Lung microvascular endothelial cell (primary cell): Measurements from ENCODE around the gene BTBD9. TPM values are rescaled to one million over a fixed set of nuclear protein-coding genes. Genes with fewer than 3 reads are reported as not detected.

ENCODE experiments used
- DNase-seq, 2 donors: peaks; one replicate each; pipeline versions ENCODE4 v3.0.0 to v3.0.0-alpha.2; 2010; ENCODE audit warnings: low read depth in 2 of 2
- total RNA-seq: library from RNA; depleted of rRNA; stranded (reverse); fragments of >200 nt; gene quantifications from 2 replicates; pipeline ENCODE4 v1.2.1, GENCODE V29; 2014

Gene BTBD9
- total RNA-seq, 1 donor from 2014 or later = 7.1 TPM

DNA sequence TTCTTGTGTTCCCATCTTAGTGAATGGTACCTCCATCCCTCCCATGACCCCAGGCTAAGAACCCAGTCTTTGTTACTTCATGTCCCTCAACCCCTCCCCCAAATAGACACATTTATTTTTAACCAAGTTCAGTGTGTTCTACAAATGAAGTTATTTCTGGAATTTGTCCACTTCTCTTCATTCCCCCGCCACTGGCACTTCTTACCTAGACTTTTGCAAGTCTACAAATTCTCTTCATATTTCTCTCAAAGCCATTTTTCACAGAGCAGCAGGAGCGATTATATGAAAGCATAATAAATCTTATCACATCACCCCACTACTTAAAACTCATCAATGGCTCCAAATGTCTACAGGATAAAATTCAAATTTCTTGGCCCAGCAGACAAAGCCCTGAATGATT lies 131.4 kb downstream of the BTBD9 start:
- no peak for DNase-seq

DNA sequence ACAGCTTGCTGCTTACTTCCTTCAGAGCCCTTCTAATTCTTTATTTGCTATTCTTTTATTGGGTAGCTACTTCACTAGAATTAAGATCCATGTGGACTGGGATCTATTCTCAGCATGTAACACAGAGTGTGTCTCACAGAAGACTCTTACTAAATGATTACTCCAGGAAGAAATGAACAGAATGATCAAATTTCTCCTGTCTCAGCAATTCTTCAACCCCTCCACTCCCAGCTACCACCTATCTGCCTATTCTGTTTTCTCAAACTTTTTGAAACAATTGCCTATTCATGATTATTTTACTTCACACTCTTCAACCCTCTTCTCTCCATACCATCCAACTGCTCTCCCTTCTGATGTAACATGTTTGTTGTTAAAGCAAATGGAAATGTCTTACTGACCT lies 132.6 kb downstream of the BTBD9 start:
- no peak for DNase-seq

DNA sequence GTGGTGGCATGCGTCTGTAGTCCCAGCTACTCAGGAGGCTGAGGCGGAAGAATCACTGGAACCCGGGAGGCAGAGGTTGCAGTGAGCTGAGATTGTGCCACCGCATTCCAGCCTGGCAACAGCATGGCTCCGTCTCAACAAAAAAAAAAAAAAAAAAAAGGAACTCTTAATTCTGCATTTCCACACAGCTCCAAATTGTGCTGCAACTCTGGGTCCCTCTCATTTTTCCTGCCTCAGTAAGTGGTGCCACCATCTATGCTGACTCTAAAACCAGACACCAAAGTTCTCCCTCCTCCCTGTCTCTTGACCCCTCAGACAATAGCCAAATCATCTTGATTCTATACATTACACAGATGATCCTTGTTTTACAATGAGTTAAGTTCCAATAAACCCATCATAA lies 133.9 kb downstream of the BTBD9 start:
- DNase-seq = no peak

DNA sequence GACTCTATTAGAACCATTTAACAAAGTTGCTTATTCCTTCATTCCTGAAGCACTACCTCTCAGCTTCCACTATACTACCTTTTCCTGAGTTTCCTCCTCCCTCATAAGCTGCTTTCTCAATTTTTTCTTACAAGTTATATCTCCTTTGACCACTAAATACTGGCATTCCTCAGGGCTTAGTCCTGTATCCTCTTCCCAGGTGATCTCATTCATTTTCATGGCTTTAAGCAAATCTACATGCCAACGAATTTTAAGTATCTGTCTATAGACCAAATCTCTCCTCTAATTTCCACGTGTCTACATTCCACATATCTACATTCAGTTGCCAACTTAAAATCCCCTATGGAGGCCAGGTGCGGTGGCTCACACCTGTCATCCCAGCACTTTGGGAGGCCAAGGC lies 134.7 kb downstream of the BTBD9 start:
- no peak for DNase-seq

DNA sequence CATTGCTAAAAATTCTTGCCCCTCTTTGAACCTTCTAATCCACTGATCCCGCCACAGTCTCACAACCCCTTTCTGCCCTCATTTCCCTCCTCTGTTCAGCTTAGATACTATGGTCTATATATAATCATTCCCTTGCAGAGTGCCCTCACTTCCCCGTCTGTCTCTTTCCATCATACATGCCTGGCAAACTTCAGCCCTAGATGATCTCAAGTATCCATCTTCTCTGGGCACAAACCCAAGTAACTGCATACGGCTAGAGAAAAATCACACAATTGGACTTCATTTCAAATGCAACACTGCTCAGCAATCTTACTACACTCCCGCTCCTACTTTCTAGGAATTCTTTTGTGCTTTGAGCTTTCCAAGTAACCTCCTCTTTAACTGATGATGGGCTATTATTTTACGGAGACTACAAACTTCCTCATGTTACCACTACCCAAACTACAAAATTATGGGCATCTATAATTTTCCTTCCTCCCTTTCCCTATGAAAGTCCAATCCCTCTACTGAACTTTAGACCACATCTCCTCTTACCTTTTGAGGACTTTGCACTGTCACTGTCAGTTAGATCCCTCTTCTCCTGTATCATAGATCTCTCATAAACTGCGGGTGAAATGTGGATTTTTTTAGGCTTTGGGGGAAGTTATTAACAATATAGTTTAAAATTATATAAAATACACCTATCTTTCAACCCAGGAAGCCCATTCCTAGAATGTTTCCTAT lies 135.6 kb downstream of the BTBD9 start:
- no peak for DNase-seq

DNA sequence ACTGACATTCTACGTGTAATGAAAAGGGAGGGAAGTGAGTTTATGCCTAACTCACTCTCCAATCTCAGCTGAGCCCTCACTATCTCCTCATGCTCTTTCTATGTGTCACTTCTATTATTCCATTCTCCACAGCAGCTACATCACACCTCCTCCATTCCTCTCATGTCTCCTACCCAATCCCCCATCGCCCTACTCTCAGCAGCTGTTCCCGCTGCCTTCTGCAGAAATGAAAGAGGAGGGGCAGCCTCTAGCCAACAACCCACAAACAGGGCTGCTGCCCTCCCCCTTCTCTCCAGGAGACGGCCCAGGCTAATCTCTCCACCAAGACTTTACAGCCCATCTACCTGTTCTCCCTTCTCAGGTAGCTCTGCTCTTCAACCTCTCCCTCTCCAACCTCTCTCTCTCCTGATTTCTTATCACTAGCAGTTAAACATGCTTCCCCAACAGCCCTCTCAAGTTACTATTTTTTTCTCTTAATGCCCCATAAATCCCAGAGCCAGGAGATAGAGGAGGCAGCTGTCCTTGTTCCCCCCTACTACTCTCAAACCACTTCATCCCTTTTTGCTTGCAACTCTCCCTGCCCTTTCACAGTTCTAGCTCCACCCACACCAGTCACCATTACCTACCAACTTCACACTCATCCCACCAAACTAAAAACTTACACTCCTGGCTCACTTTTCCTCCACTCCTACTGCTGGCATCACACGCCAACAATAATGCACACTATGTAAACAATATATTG lies 136.5 kb downstream of the BTBD9 start:
- no peak for DNase-seq

DNA sequence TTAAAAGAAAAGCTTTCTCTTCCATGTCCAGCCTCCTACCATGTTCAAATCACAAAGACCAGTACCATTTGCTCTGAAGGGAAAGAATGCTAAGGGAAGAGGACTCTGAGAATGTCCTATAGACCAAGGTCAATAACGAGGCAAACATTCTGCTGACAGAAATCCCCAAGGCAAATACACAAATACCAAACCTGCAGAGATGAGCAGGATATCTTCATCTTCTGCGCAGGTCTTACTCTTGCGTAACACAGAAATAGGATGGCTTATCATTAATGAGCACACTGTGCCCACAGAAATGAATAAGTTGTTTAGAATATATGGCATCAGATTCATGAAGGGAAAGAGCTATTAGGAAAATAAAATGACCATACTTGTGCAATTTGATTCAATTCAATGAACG lies 137.3 kb downstream of the BTBD9 start:
- DNase-seq = no peak

DNA sequence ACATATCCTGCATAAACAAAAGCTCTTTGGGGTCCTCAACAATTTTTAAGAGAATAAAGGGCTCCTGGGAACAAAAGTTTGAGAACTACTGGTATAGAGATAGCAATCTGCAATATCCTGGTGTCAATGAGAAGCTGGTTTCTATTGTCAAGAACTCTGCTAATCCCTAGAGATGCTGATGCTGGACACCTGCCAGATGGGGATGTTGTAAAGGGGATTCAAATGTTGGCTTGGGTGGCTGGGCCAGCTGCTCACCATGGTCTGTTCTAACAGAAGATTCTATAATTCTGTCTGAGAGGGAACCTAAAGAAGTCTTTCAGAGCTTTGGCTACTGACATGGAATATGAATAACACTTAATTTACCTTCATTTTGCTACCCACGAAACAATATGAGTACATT lies 137.8 kb downstream of the BTBD9 start:
- no peak for DNase-seq

DNA sequence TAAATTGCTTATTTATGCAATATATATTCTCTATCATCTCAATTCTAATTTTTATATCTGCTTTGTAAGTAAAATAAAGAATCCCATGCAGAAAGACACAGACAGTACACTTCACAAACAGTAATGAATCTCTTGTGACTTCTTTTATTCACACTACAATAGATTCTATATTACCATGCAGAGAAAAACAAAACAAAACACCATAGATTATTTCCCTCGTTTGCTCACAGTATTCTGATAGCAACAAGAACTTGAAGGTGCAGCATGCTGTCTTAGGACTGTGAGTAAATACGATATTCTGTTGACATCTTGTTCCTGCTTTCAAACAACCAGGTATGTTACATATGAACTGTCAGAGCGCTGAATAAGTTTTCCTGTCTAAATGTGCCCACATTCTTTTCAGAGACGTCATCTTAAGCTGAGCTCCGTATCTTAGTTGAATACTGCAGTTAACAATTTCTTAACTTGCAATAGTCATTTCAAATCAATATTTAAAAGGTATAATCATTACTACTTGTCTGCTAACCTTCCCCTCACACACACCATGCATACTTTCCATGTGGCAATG lies 140.1 kb downstream of the BTBD9 start:
- peak in 1 of 2 donors; percentile 11 for DNase-seq

DNA sequence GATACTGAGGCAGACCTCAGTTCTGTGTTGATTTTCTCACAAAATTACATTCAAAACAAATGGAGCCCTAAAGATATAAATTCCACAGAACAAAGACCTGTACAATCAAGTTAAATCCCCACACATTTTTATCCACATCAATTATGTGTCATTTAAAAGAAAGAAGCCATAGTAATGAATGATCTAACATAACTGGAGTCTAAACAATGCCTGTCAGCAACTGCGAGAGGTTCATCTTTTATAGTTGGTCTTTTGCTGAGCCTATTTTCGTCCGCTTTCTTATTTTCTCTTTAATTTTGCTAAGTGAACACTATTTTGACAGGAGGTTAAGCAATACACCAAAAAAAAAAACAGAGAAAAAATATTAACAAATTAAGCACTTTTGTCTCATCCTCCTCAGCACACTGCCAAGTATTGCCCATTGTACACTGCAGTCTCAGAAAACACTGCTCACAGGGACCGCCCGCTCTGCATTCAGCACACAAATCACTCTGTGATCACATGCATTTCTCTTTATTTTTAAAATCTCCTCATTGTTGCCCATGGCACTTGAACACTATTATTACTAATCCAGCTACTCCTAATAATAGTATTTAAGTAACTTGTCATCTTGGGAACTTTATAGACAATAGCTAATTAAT lies 140.8 kb downstream of the BTBD9 start:
- no peak for DNase-seq

DNA sequence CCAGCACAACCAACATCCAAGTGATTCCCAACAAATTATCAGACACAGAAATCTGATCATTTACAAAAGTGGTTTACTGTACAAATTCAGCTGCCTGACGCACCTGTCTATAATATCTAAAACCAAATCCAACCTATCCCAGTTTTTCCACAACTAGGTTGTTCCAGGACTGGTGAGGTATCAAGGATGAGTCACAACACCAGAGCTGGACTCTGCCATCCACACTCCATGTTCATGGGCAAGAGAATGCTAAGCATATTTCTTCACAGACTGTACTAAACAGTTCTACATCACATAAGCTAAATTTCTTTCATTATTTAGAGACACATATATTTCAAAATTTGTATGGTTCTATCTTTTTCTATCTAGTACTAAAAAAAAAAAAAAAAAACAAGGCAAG lies 141.6 kb downstream of the BTBD9 start:
- no peak for DNase-seq

DNA sequence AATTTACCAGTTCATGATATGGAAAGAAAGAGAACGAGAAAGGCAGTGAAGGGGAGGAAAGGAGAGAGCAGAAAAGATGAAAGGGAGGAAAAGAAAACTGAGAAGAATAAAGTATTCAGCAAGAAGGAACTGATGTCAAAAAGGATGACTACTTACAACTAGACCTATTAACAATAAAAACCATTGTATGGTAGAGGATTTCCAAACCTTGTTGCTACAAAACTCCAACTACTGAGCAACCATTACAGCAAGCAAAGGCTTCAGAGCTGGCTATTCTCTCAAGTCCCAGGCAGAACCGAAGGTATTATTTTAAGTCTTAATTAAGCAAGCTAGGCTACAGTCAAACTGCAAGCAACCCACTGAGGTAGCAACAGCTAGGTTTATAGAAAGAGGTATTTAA lies 142.2 kb downstream of the BTBD9 start:
- DNase-seq = no peak

DNA sequence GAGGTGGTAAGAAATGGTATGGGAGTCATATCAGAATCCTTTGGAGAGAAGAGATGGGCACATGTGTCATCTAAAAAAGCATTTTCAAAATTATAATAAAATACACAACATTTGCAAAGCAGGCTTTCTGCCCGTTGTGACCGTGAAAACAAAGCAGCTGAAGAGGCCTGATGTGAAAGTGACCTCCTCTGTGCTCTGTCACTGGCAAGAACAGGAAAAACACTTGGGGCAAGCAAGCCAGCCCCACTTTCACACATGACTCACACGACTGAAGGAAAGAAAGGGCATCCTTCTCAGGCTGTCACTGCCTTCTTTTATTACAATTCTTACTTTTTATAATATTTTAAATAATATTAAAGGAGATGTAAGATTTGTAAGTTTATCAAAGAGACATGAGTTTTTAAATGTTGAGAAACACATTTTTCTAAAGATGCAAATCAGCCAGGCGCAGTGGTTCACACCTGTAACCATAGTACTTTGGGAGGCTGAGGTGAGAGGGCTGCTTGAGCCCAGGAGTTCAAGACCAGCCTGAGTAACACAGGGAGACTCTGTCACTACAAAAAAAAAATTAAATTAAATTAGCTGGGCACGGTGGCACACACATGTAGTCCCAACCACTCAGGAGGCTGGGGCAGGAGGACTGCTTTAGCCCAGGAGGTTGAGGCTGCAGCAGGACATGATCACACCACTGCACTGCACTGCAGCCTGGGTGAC lies 143.7 kb downstream of the BTBD9 start:
- DNase-seq = peak in 1 of 2 donors; percentile 65

DNA sequence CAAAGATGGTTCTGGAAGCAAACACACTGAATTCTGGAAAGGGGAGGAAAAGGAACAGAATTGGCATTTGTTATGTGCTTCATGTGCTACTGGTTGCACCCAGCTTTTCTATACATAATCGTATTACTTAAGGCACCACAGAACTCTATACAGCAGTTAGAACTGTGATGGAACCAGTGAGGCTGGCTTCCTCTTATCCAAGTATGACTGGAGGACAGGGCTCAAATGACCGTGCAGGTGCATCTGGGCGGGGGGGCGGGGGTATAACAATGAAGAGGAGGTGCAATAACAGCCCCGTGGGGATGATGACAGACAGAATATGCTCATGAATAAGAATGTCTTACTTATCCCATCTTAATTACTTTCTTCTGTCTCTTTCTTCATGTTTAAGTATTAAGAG lies 144.2 kb downstream of the BTBD9 start:
- DNase-seq = no peak

DNA sequence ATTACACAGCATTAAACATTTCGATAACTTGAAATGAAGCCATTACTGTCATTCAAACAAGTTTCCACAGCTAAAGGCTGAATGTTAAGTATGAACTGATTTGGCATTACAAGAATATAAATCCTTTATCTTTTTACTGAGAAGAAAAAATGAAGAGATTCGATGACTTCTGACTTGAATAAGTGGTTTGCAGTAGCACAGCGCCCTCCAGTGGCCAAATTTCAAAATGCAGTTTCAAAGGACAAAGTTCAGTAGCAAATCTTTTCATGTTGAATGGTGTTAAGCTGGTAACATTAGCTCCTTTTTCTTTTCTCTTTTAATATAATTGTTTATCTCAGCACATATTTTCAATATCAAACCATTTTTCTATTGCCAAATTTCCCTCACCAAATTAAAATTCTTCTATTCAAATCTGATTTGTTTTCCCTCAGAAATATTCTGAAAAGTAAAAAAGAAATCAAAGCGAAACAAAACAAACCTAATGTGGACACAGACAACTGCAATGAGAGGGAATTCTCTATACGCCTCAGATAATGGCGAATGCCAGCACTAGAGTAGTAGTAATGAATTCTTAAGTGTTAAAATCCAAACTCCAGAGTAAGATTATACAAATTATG lies 145.7 kb downstream of the BTBD9 start:
- DNase-seq = peak; percentile 80 to 83

DNA sequence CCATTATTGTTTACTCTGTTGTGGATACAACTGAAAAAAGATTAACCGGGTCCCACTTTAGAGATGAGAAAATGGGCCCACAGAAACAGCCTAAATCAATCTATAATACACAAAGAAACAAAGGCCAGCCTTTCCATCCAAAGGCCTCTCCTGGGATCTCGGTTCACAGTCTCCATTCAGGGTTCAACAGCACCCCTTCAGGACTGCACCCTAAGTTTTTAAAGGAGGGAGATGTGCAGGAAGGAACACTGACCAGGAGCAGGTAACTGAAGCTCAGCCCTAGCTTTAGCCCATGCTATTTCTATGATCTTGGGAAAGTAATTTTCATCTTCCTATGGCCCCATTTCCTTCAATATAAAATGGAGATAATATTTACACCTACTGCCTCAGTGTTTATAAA lies 147.7 kb downstream of the BTBD9 start:
- DNase-seq = no peak

DNA sequence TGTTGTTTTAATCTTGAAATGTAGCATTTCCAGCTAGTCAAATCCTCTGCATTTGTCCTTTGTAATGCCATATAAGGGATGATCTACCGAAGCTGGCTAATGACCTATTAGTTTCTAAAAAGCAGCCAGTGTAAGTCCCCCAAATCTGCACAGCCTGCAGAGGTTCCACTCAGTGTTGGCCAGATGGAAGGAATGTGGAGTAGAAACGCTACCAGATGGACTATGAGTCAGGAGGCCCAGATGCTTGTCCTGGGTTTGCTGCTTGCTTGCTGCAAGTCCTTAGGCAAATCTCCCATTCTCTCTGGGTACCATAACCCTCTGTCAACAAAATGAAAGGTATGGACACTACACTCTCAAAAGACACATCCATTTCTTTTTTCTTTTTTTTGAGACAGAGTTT lies 149.8 kb downstream of the BTBD9 start:
- DNase-seq = no peak

DNA sequence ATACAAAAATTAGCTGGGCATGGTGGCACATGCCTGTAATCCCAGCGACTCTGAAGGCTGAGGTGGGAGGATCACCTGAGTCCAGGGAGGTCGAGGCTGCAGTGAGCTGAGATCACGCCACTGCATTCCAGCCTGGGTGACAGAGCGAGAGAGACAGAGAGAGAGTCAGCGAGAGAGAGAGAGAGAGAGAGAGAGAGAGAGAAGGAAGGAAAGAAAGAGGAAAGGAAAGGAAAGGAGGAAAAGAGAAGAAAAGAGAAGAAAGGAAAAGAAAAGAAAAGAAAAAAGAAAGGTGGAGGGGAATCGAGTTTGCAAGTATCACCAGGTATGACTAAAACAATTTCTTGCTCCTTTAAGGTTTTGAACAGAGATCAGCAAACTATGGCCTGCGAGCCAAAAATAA lies 152.3 kb downstream of the BTBD9 start:
- no peak for DNase-seq

DNA sequence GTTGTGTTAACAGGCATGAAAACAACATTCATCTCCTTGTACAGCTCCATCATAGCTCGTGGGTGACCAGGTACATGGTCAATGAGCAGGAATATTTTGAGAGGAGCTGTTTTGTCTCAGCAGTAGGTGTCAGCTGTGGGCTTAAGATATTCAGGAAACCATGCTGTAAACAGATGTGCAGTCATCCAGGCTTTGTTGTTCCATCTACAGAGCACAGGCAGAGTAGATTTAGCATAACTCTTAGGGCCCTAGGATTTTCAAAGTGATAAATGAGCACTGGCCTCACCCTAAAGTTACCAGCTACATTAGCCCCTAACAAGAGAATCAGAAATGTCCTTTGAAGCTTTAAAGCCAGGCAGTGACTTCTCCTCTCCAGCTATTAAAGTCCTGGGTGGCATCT lies 154.2 kb downstream of the BTBD9 start:
- no peak for DNase-seq

DNA sequence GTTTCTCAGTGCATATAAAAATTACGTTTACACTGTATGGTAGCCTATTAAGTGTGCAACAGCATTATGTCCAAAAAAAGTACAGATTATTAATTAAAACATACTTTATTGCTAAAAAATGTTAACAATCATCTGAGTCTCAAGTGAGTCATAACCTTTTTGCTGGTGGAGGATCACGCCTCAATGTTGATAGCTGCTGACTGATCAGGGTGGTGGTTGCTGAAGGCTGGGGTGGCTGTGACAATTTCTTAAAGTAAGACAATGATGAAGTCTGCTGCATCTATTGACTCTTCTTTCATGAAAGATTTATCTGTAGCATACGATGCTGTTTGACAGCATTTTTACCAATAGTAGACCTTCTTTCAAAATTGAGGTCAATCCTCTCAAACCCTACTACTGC lies 155.1 kb downstream of the BTBD9 start:
- DNase-seq = no peak

DNA sequence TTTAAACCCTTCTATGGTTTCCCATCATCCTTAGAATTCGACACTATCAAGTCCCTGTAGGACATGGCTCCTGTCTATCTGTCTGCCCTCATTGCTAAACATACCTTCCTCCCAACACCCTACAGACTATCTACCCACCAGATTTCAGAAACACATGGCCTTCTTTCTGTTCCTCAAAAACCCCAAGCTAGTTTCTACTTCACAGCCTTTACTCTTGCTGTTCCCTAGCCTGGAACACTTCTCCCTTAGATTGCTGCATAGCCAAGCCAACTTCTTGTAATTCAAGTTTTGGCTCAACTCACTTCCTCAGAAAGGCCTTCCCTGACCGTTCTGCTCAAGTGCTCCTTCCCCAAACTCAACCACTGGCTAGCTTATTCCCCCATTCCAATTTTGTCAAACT lies 156.2 kb downstream of the BTBD9 start:
- no peak for DNase-seq
